HG02678 (cell line): ENCODE measurements around the gene RPL39L.
"Not testable (repeated sequence)": the region's sequence is repeated elsewhere in the genome, so short reads cannot be mapped to it uniquely, and the experiment has no call there.

Experiments
- ATAC-seq: cut with Tn5 transposase; IDR thresholded peaks from one replicate; pipeline ENCODE4 v1.9.1; 2021; ENCODE audit warnings: mild to moderate bottlenecking, moderate library complexity; ENCODE audit not compliant: unreplicated experiment

RPL39L gene

DNA sequence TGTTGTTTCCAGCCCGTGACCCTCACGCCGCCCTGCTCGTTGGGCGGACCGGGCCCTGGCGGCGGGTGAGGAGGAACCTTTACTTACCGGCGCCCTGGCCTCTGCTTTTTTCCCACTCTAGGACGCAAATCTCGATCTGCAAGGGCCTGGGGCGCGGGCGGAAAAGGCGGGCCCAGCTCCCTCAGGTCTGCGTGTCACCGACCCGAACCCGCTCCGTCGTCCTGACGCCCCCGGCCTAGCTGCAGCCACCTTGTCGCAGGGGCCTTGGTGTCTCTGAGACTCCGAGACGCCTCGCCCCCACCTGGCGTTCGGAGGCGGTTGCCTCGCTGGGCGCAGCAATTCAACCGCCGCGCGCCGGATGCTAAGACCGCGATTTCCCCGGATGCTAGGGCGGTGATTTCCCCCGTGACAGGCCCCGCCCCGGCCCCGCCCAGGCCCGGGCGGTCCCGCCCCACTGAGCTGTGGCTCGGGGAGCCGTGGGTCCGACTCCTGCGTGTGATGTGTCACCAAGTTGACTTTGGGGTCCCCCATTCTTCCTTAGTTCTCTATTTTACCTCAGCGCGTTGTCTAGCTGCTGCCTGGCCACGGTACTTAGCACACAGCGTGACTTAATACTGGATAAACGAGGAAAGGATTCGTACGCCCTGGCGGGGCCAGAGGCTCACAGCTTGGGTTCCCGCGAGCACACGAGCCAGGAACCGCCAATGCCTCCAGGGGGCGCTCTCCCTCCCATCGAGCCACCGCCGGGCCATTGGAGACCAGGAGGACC is at the start of gene RPL39L:
RPL39L (minus strand) TSS at position 371 of the 769 bp plus-strand sequence. CDS start 18,196 bp downstream, outside the sequence.
- ATAC-seq: peak; percentile 98

DNA sequence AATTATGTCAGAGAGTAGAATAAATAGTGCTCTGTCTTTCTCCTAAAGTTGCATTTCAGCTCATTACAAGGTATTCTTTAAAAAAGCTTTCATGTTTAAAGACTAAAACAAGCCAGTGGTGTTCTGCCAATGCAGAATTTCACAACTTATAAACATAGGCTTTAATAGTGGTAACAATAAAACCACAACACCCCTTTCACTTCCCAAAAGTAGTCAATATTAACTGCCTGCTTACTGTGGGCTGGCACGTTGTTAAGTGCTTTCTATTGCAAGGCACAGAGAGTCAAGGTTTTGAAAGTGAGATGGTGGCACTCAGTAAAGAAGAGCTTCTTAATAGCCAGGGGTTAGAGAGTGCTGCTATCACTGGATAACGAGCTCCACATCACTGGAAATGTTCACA is 49.6 kb upstream of the RPL39L start:
- ATAC-seq: no peak

DNA sequence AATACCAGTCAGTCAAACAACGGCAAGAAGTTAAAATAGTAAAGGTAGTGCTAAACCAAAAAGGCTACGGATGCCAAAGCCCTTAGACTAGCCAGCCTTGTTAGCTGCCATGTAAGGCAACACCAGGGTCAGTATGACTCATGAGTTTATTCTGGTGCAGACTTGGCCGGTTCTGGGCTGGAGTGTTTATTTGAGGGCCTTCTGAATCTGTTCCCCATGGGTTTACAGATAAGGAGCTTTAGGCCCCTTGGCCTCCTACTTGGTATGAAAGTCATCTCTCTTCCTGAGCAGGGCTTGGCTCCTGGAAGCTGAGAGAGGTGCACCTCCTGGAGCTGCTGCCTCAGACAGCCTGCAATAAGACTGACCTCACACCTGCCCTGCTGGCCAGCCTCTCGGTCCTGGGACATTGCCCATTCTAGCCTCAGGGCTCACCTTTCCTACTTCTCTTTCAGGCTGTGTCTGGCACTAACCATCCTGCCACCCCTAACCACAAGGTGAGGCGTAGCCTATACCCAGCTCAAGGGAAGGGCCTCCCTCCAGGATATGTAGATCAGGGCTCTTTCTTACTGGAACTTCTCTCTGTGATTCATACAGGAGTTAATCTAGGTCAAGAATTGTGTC is 47.6 kb upstream of the RPL39L start:
- no peak for ATAC-seq

DNA sequence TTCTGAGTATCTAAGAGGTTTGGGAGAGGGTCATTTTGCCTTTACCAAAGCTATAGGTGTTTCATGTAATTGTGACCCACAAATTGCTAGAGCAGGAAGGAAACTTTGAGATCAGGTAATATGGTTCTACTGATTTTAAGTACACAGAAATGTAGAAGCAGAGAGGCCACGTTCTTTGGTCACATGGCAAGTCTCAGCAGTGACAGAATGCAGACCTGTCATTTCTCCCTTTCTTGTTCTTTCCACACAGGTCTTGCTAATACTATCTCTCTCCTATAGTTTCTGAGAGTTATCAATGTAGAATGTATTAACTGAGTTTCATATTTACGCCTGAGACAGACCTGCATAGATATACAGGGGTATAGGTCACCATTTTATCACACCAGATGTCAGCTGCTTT is 47.1 kb upstream of the RPL39L start:
- ATAC-seq: no peak

DNA sequence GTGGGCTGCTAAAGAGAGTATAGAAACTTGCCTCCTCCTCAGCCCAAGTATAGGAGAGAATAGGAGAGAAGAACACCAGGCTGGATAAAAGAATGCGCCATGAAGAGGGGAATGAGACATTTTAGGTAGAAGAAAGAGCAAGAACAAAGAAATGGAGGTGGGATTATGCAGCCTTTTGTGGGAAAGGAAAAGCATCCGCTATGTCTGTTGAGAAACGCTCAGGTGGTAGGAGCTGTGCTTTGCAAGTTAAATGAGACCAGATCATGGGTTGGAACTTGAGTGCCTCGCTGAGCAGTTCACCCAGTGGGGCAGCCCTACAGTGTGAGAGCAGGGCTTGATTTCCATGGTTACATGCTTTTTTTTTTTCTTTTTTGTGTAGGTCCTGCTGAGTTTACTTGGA is 46.5 kb upstream of the RPL39L start:
- no peak for ATAC-seq

DNA sequence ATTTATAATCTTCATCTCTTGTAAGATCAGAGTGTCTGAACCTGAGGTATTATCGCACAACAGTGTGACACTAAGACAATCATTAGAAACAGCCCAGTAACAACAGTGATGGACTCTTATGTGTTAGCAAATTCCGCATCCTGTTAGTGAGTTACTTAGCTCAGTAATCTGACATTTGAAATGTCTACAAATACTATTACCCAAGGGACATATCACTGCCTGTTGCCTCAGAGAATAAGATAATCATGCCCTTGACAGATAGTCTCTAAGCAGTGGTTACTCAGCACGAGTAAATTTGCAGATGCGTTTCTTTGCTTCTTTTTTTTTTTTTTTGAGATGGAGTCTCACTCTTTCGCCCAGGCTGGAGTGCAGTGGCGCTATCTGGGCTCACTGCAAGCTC is 44.6 kb upstream of the RPL39L start:
- no peak for ATAC-seq

DNA sequence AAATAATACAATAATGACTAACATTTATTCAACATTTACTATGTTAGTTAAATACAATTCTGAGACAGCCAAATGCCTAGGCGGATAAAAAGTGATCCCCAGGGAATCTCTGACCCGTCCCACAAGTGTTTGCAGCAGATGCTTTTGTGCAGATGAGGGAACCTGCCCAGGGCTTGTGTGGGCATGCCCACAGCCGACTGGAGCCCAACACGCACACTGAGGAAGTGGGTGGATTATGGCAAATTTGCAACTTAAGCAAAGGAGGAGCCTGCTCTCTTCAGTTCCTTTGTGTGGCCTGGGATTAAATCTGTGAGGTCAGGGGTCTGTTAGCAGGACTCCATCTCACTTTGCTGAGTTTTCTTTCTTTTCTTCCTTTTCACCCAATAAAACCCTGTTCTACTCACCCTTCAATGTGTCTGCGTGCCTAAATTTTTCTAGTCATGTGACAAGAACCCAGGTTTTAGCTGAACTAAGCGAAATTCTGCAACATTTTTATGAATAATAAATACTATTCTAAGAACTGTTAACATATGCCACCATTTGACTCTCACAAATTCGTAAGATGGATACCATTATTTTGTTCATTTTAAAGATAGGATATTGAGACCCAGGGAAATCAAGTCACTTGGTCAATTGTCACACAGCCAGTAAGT is 44.0 kb upstream of the RPL39L start:
- ATAC-seq: peak; percentile 54

DNA sequence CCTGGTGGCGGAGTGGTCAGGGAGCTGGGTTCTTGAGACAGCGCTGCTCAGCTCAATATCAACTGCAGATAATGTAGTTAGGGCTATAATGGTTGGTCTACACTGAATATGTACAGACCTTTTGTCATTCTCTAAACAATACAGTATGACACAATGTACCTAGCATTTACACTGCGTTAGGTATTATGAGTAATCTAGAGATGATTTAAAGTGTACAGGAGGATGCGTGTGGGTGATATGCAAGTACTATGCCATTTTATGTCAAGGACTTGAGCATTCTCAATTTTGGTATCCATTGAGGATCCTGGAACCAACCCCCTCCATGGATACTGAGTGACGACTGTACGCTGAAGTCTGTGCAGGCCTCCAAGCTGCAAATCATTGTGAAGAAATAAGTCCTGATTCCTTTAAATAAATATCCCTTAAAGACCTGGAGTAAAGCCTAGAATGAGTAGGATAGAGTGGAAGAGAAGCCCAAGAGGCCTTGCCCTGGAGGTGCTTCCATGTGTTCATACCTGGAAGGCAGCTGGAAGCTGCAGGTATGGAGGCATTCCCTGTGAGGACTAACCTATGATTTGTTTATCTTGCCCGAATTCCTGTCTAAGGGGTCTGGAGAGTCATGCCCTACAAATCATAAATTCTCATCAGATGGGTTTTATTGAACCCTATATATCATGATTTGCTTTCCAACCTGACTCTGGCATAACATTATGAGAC is 42.3 kb upstream of the RPL39L start:
- ATAC-seq: no peak

DNA sequence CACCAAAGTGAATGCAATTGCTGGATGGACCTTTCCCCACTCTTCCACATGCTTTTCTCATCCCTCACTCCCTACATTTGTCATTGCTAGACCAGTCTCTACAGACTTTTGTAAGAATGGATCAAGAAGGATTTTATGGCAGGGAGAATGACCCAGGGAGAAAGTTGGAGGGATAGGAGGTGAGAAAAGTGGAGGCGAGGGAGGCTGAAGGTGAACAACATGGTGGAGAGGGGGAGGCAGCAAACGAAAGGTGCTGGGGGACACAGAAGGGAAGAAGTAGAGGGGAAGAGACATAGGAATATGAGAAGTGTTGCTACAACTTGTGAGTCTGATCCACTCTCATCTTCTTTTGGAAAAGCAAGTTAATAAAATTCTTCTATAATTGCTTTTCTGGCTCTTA is 33.6 kb upstream of the RPL39L start:
- ATAC-seq: no peak

DNA sequence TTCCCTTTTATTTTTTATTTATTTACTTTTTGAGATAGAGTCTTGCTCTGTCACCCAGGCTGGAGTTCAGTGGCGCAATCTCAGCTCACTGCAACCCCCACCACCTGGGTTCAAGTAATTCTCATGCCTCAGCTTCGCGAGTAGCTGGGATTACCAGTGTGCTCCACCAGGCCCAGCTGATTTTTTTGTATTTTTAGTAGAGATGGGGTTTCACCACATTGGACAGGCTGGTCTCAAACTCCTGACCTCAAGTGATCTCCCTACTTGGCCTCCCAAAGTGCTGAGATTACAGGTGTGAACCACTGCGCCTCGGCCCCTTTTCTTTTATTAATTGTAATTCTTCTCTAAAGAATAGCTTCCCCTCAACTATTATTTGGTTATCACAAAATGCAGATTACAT is 31.6 kb upstream of the RPL39L start:
- ATAC-seq: not testable (repeated sequence)

DNA sequence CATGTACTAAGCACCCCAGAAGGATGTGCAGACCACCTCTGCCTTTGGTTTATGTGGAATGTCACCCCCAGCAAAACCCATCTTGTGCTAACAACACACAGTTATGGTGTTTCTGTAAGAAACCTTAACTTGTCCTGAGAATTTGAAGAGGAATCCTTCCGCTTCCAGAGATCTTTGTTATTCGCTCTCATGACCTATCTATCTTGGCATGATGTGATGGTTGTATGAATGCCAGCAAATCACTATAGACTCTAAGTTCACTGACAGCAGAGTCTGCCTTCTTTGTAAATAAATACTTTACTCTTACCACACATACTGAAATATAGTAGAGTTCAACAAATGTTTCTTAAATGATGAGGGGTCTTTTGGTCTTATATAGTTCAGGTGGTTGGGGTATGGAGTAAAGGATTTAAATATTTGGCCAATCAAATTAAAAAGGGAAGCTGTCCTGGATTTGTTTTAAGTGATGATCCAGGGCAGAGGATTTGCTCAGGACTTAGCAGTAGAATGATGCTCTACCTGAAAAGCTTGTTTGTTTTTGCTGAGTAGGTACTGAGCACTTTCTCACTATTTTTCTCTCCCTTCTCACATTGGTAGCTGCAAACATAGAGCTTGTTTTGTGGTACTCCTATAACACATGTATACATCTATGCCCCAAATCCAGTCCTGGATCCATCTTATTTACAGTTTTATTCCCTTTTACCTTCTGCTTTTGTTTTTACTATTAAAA is 30.1 kb upstream of the RPL39L start:
- ATAC-seq: no peak

DNA sequence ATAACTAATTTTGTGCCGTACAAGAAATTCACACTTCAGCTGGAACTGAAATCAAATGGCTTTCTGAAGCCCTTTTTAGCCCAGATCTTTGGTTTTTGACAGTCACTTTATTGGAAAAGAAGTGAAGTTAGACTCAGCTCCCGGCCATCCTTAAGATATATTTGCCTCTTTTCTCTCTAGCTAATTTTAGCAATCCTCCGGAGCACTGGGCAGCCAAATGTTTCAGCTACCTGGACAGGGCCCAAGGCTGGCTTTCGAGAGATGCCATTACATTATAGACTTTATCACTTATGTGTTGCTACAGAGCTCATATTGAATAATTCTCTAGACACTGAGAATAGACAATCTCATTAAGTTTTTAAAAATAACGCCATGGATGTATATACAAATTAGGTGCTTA is 28.5 kb upstream of the RPL39L start:
- no peak for ATAC-seq

DNA sequence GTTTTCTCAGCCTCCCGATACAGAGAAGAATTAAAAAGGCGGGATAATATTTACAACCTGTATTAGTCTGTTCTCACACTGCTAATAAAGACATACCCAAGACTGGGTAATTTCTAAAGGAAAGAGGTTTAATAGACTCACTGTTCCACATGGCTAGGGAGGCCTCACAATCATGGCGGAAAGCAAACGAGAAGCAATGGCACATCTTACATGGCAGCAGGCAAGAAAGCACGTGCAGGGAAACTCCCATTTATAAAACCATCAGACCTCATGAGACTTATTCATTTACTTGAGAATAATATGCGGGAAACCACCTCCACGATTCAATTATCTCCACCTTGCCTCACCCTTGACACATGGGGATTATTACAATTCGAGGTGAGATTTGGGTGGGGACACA is 27.5 kb upstream of the RPL39L start:
- no peak for ATAC-seq

DNA sequence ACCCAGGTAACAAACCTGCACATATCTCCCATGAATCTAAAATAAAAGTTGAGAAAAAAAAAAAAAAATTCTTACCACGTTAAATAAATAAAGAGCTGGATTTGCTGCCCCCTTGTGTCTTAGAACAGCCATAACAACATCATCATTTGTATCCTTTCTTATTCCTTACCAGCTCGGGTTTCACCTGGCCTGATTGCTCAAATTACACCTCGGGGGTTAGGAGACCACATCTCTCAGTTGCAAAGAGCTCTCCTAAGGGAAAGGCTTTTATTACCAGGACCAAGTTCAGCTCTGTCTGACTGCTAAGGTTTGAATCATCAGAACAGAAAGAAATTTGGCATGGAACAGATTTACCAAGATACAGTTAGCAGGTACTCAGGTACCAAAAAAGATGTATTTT is 25.8 kb upstream of the RPL39L start:
- no peak for ATAC-seq

DNA sequence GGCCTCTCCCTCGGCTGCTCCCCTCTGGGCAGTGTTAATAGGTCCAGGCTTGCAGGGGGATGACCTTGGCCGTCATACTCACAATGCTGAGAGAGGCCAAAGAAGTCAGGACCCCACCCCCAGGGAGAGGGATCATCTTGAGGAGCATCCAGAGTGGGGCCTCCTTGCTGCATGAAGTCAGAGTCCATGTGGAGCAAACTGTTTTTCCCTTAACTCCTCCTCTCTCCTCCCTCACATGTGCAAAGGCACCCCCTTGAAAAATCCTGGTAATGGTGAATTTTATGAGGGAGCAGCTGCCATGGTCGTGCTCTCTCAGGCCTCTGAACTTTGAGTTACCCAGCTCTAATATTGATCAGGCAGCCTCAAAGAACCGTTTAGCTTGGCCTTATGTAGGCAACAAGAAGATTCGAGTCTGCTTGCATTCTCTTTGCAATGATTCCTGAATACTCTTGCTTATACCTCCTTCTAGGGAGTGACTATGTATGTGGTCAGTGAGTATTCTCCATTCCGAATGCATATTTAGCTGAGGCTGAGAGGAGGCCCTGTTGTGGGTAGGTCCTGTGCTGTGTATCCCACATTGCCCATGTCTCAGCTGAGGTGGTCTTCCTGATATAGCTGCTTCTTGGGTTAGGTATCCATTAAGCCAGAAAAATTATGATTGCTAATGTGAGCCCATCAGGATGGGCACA is 23.1 kb upstream of the RPL39L start:
- no peak for ATAC-seq

DNA sequence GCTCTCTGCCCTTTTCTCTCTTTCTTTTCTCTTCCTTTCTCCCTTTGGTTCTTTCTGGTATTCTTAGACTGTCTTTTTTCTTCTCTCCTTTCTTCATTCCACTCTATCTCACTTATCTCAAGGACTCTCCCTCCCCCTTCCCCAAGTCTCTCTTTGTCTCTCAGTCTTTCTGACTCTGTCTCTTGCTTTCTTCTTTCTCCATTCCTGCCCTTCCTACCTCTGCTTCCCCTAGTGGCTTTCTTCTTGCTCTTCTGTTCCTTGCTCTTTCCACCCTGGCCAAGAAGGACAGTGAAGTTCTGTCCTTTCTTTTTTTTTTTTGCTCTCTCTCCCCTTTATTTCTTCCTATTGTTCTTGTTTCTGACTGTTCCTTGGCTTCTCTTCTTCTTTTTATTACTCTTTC is 22.3 kb upstream of the RPL39L start:
- ATAC-seq: no peak

DNA sequence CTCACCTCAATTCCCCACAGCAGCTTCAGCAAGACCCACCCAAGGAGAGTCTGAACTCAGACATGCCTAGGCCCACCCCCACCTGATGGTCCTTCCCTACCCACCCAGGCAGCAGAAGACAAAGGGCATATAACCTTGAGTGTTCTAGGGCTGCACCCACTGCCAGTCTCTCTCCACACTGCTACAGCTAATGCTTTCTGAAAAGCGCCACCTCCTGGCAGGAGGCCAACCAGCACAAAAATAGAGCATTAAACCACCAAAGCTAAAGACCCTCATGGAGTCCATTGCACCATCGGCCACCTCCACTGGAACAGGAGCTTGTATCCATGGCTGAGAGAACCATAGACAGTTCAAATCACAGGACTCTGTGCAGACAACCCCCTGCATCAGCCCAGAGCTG is 11.3 kb upstream of the RPL39L start:
- no peak for ATAC-seq

DNA sequence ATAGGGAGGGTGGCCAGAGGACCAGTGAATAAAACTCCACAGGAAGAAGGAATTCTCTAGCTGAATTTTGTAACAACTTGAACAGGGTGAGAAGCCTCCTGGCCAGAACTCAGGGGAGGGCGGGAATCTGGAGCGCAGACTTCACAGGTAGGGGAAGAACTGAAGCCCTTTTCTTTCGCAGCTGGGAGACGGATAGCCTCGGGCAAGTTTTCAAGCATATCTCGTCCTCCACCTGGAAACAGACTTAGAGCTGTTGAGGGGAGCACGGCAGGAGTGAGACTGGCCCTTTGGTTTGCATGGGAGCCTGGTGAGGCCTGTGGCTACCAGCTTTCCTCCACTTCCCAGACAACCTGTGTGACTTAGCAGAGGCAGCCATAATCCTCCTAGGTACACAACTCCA is 10.9 kb upstream of the RPL39L start:
- no peak for ATAC-seq

DNA sequence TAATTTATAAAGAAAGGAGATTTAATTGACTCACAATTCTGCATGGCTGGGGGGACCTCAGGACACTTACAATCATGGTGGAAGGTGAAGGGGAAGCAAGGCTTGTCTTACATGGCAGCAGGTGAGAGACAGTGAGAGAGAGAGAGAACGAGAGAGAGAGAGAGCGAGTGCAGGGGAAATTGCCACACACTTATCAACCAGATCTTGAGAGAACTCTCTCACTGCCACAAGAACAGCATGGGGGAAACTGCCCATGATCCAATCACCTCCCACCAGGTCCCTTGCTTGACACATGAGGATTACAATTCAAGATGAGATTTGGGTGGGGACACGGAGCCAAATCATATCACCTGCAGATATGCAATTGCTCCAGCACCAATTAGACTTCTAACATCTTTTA is 7.1 kb upstream of the RPL39L start:
- ATAC-seq: no peak

DNA sequence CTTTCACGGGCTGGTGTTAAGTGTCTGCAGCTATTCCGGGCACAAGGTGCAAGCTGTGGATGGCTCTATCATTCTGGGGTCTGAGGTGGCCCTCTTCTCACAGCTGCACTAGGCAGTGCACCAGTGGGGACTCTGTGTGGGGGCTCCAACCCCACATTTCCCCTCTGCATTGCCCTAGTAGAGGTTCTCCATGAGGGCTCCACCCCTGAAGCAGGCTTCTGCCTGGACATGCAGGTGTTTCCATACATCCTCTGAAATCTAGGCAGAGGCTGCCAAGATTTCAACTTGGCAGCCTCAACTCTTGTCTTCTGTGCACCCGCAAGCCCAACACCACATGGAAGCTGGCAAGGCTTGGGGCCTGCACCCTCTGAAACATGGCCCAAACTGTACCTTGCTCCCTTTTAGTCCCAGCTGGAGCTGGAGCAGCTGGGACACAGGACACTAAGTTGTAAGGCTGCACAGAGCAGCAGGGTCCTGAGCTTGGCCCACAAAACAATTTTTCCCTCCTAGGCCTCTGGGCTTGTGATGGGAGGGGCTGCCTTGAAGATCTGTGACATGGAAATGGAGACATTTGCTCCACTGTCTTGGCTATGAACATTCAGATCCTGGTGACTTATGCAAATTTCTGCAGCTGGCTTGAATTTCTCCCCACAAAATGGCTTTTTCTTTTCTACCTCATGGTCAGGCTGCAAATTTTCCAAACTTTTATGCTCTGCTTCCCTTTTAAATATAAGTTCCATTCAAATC is 6.0 kb upstream of the RPL39L start:
- no peak for ATAC-seq
